Pancreas (tissue), 10 donors: ENCODE measurements around the gene PARD3. TPM values are rescaled to one million over a fixed set of nuclear protein-coding genes. Genes with fewer than 3 reads are reported as not detected.
A peak's percentile ranks its signal among the peaks of the same experiment; 100 is the strongest.

ENCODE experiments used
- ATAC-seq, 4 donors: fragments of 200-7000 bp; cut with Tn5 transposase; one replicate each; pipeline versions ENCODE4 v1.8.0 to v1.9.1; 2020; ENCODE audit warnings: mild to moderate bottlenecking in 4 of 4, moderate library complexity in 4 of 4
- DNase-seq, 6 donors: peaks; one replicate each; pipeline ENCODE4 v3.0.0-alpha.2; 2020
- FAIRE-seq: peaks from 2 replicates; lab custom pipeline; 2012; peaks lifted over from hg19 to GRCh38; lab: Jason Lieb, UNC
- H3K27ac ChIP-seq, 4 donors: fragments of 200-600 bp; sonication (generic); 1 replicate in 3 of 4; 2 replicates in 1 of 4; pipeline versions ENCODE4 v1.5.0 to v1.8.0; 2020
- H3K27me3 ChIP-seq, 4 donors: fragments of 200-600 bp; one replicate each; pipeline ENCODE4 v1.8.0; 2021
- H3K36me3 ChIP-seq, 3 donors: fragments of 200-600 bp; sonication (generic) in 1 of 3; one replicate each; pipeline versions ENCODE4 v1.5.0 to v1.8.0; 2020 to 2021
- H3K4me1 ChIP-seq, 3 donors: fragments of 200-600 bp; one replicate each; pipeline ENCODE4 v1.8.0; 2021
- H3K4me3 ChIP-seq, 4 donors: fragments of 200-600 bp; sonication (generic) in 2 of 4; one replicate each; pipeline versions ENCODE4 v1.5.0 to v1.8.0; 2020 to 2021
- H3K9me3 ChIP-seq, 4 donors: fragments of 200-600 bp; one replicate each; pipeline ENCODE4 v1.8.0; 2021
- CTCF ChIP-seq, 4 donors: fragments of 200-600 bp; sonication (generic) in 3 of 4; IDR thresholded peaks; one replicate each; pipeline versions ENCODE4 v1.5.0 to v1.8.0; 2021; ENCODE audit warnings: antibody characterized with exemption in 4 of 4
- WGBS, 2 donors: extraction: QIAGEN DNeasy Blood & Tissue Kit; methylation state at CpG; one replicate each; pipeline ENCODE4 v1.1.7; 2013; 5-methylcytosine and 5-hydroxymethylcytosine counted together
- intact Hi-C, 3 donors: fragments of 100-400 bp; cut with DNase I; formaldehyde crosslinking; loops; one replicate each; pipeline versions ENCODE4 v1.11.1 to v1.14.2; 2022
- polyA plus RNA-seq, 2 donors: library from polyadenylated mRNA; stranded (reverse); fragments of 200-250 nt; gene quantifications; one replicate each; pipeline ENCODE4 v1.2.3, GENCODE V29; 2013
- total RNA-seq, 6 donors: library from RNA; stranded (reverse); fragmentation: NEBNext Ultra II Directional in 4 of 6; extraction: Animal tissue kit (Norgen Biotek cat#: 25700) in 4 of 6; gene quantifications; one replicate each; pipeline versions ENCODE4 v1.2.1 to v1.2.4, GENCODE V29; 2021 to 2023
- donor health status: healthy with polysubstance abuse.
- donor health status: DM: no; HTN: no; CAD: no; lungs with moderate emphysema.
- donor health status: DM: no; HTN: no; CAD: no.
- donor health status: control.
- donor health status: control.
- donor health status: Bipolar disorder and iron deficiency.
- donor health status: DM: yes; HTN: yes; CAD: no.
- donor health status: DM: no; HTN: no; CAD: no.
- donor health status: DM: no; HTN: no; CAD: no.
- donor health status: DM: yes; HTN: yes; CAD: no.

Gene PARD3
- total and polyA plus RNA-seq, 8 donors, result 12.8 to 32.3 (median 23.4) TPM

GRCh38 chr10:34538281-34538829 is 276.7 kb downstream of the PARD3 start:
- no peaks in the 10 kb centered on the region for H3K27me3 ChIP-seq
- 79 to 83% methylated on average over 10 of the region's 10 CpGs for WGBS, 2 donors
- DNase-seq, result no peak
- ATAC-seq, result peak in 1 of 4 donors; percentile 10
- FAIRE-seq, result no peak
- H3K27ac ChIP-seq, result no peak overlapping the region
- intact Hi-C loops, result no loop called here
- H3K4me3 ChIP-seq, result no peak overlapping the region
- no peak for TF ChIP-seq CTCF (IDR thresholded peaks at IDR 0.05)
- H3K4me1 ChIP-seq, result peaks cover 0 to 3% (median 0%) of the 10 kb centered on the region in 3 donors
- no peaks in the 10 kb centered on the region for H3K36me3 ChIP-seq
- H3K9me3 ChIP-seq, result no peaks in the 10 kb centered on the region

- intact Hi-C loops, result no loop called here
- Histone ChIP-seq H3K9me3 (no peaks in the 10 kb centered on the region), H3K36me3 (no peaks in the 10 kb centered on the region), H3K4me1 (peaks cover 0 to 3% (median 0%) of the 10 kb centered on the region in 3 donors), H3K27me3 (no peaks in the 10 kb centered on the region), H3K27ac (no peak overlapping the region), H3K4me3 (no peak overlapping the region)
- no peak for TF ChIP-seq CTCF (IDR thresholded peaks at IDR 0.05)
- peak in 1 of 4 donors; percentile 15 for ATAC-seq
- no peak for DNase-seq
- 76 to 81% methylated on average over 6 of the region's 6 CpGs for WGBS, 2 donors
- no peak for FAIRE-seq
Measured at GRCh38 chr10:34537629-34538231, 277.4 kb downstream of the PARD3 start.

- no peak overlapping the region for H3K4me3 ChIP-seq
- no peak overlapping the region for H3K27ac ChIP-seq
- intact Hi-C loops, result no loop called here
- no peak for TF ChIP-seq CTCF (IDR thresholded peaks at IDR 0.05)
- no peak for ATAC-seq
- peaks cover 0 to 3% (median 0%) of the 10 kb centered on the region in 3 donors for H3K4me1 ChIP-seq
- WGBS, 2 donors, result 64 to 75% methylated on average over 4 of the region's 4 CpGs
- no peak for DNase-seq
- no peak for FAIRE-seq
- no peaks in the 10 kb centered on the region for H3K36me3 ChIP-seq
- no peaks in the 10 kb centered on the region for H3K9me3 ChIP-seq
- H3K27me3 ChIP-seq, result no peaks in the 10 kb centered on the region
Measured at GRCh38 chr10:34535872-34536271, 279.2 kb downstream of the PARD3 start.

GRCh38 chr10:34530778-34531177 is 284.3 kb downstream of the PARD3 start:
- Histone ChIP-seq H3K27ac (no peak overlapping the region), H3K4me3 (no peak overlapping the region), H3K9me3 (no peaks in the 10 kb centered on the region), H3K4me1 (peaks cover 4 to 10% (median 7%) of the 10 kb centered on the region in 3 donors), H3K36me3 (no peaks in the 10 kb centered on the region), H3K27me3 (no peaks in the 10 kb centered on the region)
- ATAC-seq (peak in 2 of 4 donors; percentile 18 to 42), FAIRE-seq (no peak), DNase-seq (no peak)
- no peak for TF ChIP-seq CTCF (IDR thresholded peaks at IDR 0.05)
- WGBS, 2 donors, result 89 to 90% methylated on average over 4 of the region's 4 CpGs
- intact Hi-C loops, result no loop called here

GRCh38 chr10:34528320-34528719 is 286.8 kb downstream of the PARD3 start:
- ATAC-seq (peak in 3 of 4 donors; percentile 62 to 77 (median 72)), FAIRE-seq (no peak), DNase-seq (no peak)
- no peaks in the 10 kb centered on the region for H3K9me3 ChIP-seq
- H3K27me3 ChIP-seq, result no peaks in the 10 kb centered on the region
- H3K27ac ChIP-seq, result no peak overlapping the region
- intact Hi-C loops, result no loop called here
- no peak overlapping the region for H3K4me3 ChIP-seq
- H3K36me3 ChIP-seq, result no peaks in the 10 kb centered on the region
- peaks cover 4 to 10% (median 7%) of the 10 kb centered on the region in 3 donors for H3K4me1 ChIP-seq
- no peak for TF ChIP-seq CTCF (IDR thresholded peaks at IDR 0.05)
- 68 to 69% methylated on average over 3 of the region's 3 CpGs for WGBS, 2 donors
